ENCODE results near the gene CCDC149. TPM values are rescaled to one million over a fixed set of nuclear protein-coding genes. Genes with fewer than 3 reads are reported as not detected.

The CCDC149 gene
- total and polyA plus RNA-seq, 2 of the 4 experiments (the other 2 are of a cell fraction), result 6.7 to 7.0 TPM

- in situ Hi-C loops (cut with MboI; ENCODE audit: low sequenced_read_pairs), result no loop called here
Measured at GRCh38 chr4:24824720-24825119, 88.1 kb downstream of the CCDC149 start.

More at GRCh38 chr4:24824720-24825119, 88.1 kb downstream of the CCDC149 start:
- H2BK5ac ChIP-seq (ENCODE audit: low read depth, low read length, poor library complexity, severe bottlenecking), result no peak overlapping the region
- no peak overlapping the region for H2AK9ac ChIP-seq (replicated peaks; ENCODE audit: low read depth, low read length, poor library complexity)
- intact Hi-C loops (cut with micrococcal nuclease) (no loop called here), dilution Hi-C loops (cut with HindIII; ENCODE audit: low sequenced_read_pairs, unreplicated experiment) (no loop called here)
- no peak overlapping the region for H3K4ac ChIP-seq (ENCODE audit: low read depth, low read length)
- ChIA-PET POLR2A (ENCODE audit: unreplicated experiment) (no interaction called here), CTCF (interaction anchor here (0.6 kb wide), 1 partner anchor 31 kb away, joined by 5 read pairs; no protein-coding TSS in a partner anchor)
- WGBS, 2 experiments (ENCODE audit: extremely low coverage in 2 of 2, insufficient read length in 1 of 2), result 100% methylated on average over 1 of the region's 7 CpGs; no CpG with 5 or more reads in 1 of the 2 experiments
- no peak overlapping the region for H3K18ac ChIP-seq (ENCODE audit: low read depth, low read length)
- H3K4me2 ChIP-seq (ENCODE audit: low read depth, low read length), result no peak overlapping the region
- H2AK5ac ChIP-seq (ENCODE audit: low read depth, low read length), result no peak overlapping the region
- no peak overlapping the region for H4K5ac ChIP-seq (ENCODE audit: low read depth, low read length)
- H4K20me1 ChIP-seq (ENCODE audit: insufficient read depth, low read length), result no peaks in the 10 kb centered on the region
- no peak overlapping the region for H3K23ac ChIP-seq (ENCODE audit: low read depth, low read length)
- H2BK15ac ChIP-seq (ENCODE audit: low read depth, low read length), result no peak overlapping the region
- H3K56ac ChIP-seq (ENCODE audit: extremely low read depth, insufficient read depth, low read length), result no peak overlapping the region
- H3K9ac ChIP-seq (ENCODE audit: low read depth, low read length), result no peak overlapping the region
- H3K27ac ChIP-seq (ENCODE audit: insufficient read depth, low read length), result no peak overlapping the region
- H2BK20ac ChIP-seq (ENCODE audit: low read depth, low read length), result no peak overlapping the region
- peaks cover 6% of the 10 kb centered on the region; the same call in 1 of the 2 replicates for H3K9me1 ChIP-seq (ENCODE audit: insufficient read depth, low read length)
- no peak overlapping the region for H2BK120ac ChIP-seq (ENCODE audit: low read depth, low read length)
- H3K9me3 ChIP-seq (ENCODE audit: control insufficient read depth, insufficient read depth, low read length), result no peaks in the 10 kb centered on the region
- TF ChIP-seq RAD21 (IDR thresholded peaks at IDR 0.05; ENCODE audit: low read length) (no peak), USF2 (IDR thresholded peaks at IDR 0.05; ENCODE audit: low read depth, low read length) (no peak), CTCF (conservative IDR thresholded peaks at IDR 0.05; ENCODE audit: low read depth, low read length) (no peak), MXI1 (IDR thresholded peaks at IDR 0.05; ENCODE audit: borderline replicate concordance, low read depth, low read length) (no peak), CHD1 (IDR thresholded peaks at IDR 0.05; ENCODE audit: low read depth, low read length) (no peak), RCOR1 (IDR thresholded peaks at IDR 0.05; ENCODE audit: insufficient replicate concordance, low read length) (no peak), RFX5 (IDR thresholded peaks at IDR 0.05; ENCODE audit: low read depth, low read length) (no peak), FOS (IDR thresholded peaks at IDR 0.05; ENCODE audit: low read depth, low read length) (no peak), POLR2A (IDR thresholded peaks at IDR 0.05; ENCODE audit: low read depth, low read length) (no peak), ELK1 (IDR thresholded peaks at IDR 0.05; ENCODE audit: borderline replicate concordance, low read depth, low read length) (no peak), NFE2L2 (IDR thresholded peaks at IDR 0.05; ENCODE audit: low read depth, low read length) (no peak), MAFK (IDR thresholded peaks at IDR 0.05; ENCODE audit: low read depth, low read length) (no peak), MAZ (IDR thresholded peaks at IDR 0.05; ENCODE audit: borderline replicate concordance, low read depth, low read length) (no peak)
- no TSS peak for BruUV-seq (replicated peaks)
- no peak overlapping the region for H4K91ac ChIP-seq (ENCODE audit: insufficient read depth, low read depth, low read length)
- no peak for DNase-seq
- H3K79me1 ChIP-seq (ENCODE audit: low read depth in 1 of 2, low read length in 2 of 2), result no peaks in the 10 kb centered on the region
- no peak for ATAC-seq (ENCODE audit: low read depth)
- H3K14ac ChIP-seq (replicated peaks; ENCODE audit: low read depth, low read length), result no peak overlapping the region
- H3K4me1 ChIP-seq (ENCODE audit: control insufficient read depth, insufficient read depth, low read length), result no peaks in the 10 kb centered on the region
- H3K36me3 ChIP-seq (ENCODE audit: control insufficient read depth, insufficient read depth, low read length), result peaks cover 1% of the 10 kb centered on the region; the same call in 1 of the 2 replicates
- no peaks in the 10 kb centered on the region for H3K27me3 ChIP-seq (ENCODE audit: control insufficient read depth, insufficient read depth, low read length)
- no peak overlapping the region for H4K8ac ChIP-seq (ENCODE audit: low read depth in 2 of 2, low read length in 2 of 2)
- H3K4me3 ChIP-seq (ENCODE audit: insufficient read depth, low read depth, low read length), result no peak overlapping the region
- no peak overlapping the region for H2AFZ ChIP-seq (replicated peaks; ENCODE audit: low read length, poor library complexity)

Measured in IMR-90 (cell line).